ENCODE results near the gene MAP3K14.

Gene MAP3K14

DNA sequence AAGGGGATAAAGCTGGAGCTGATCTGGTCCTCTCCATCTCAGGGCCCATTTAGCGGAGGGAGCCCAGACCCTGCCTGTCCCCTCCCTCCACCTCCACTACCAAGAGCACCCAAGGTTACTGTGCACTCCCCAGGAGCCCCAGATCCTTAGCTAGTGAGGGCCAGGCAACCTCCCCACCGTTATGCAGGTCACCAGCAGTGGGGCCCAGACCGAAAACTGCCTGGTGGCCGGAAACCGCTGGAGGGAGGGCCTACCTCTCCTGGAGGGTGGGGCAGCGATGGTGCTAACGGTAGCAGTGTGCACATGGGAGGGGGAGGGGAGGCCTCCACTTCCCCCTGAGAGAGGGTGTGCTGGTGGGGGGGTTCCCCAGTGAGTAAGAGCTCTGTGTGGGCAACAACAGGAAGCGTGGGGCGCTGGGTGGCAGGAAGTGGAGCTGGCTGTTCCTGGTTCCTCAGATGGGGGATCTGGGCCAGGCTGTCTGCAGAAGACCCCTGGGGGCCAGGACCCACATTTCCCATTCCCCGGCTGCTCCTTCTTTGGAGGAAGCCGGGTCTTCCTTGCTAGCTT, 90.8 kb downstream of the MAP3K14 start:
- H3K27ac ChIP-seq (ENCODE audit: low read length): no peak overlapping the region
- no peaks in the 10 kb centered on the region for H3K36me3 ChIP-seq (ENCODE audit: control insufficient read depth, low read depth, low read length)
- peaks cover 10% of the 10 kb centered on the region for H3K4me1 ChIP-seq (ENCODE audit: control insufficient read depth, low read depth, low read length)
- H3K9ac ChIP-seq (ENCODE audit: low read length): no peak overlapping the region
- no peak overlapping the region for H3K4me3 ChIP-seq (ENCODE audit: low read length)
- peaks cover 31% of the 10 kb centered on the region for H3K27me3 ChIP-seq (ENCODE audit: control insufficient read depth, insufficient read depth, low read length)
- H3K9me3 ChIP-seq (ENCODE audit: control insufficient read depth, low read depth, low read length): no peaks in the 10 kb centered on the region

- no peaks in the 10 kb centered on the region for H3K9me3 ChIP-seq (ENCODE audit: control insufficient read depth, low read depth, low read length)
- H3K9ac ChIP-seq (ENCODE audit: low read length): no peak overlapping the region
- H3K4me3 ChIP-seq (ENCODE audit: low read length): no peak overlapping the region
- H3K27ac ChIP-seq (ENCODE audit: low read length): no peak overlapping the region
- H3K4me1 ChIP-seq (ENCODE audit: control insufficient read depth, low read depth, low read length): peaks cover 10% of the 10 kb centered on the region
- H3K36me3 ChIP-seq (ENCODE audit: control insufficient read depth, low read depth, low read length): no peaks in the 10 kb centered on the region
- peaks cover 38% of the 10 kb centered on the region for H3K27me3 ChIP-seq (ENCODE audit: control insufficient read depth, insufficient read depth, low read length)
Measured at GRCh38 chr17:45225051-45225700, 91.6 kb downstream of the MAP3K14 start.

DNA sequence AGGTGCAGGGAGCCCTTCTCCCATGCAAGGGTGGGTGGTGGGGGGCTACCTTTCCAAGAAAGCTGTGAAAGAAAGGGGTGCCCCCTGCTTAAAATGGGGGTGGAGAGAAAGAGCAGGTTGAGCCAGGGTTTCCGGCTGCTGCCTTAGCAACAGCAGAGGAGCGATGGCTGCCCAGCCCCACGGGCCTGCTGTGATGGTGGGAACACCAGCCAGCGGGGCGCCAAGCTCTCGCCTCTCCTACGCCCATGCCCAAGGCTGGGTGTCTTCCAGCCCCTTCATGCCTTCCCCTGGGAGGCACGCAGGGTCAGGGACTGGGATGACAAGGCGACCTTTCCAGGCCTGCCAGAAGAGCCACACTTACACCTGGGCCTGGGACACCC, 92.2 kb downstream of the MAP3K14 start:
- peaks cover 10% of the 10 kb centered on the region for H3K4me1 ChIP-seq (ENCODE audit: control insufficient read depth, low read depth, low read length)
- no peak overlapping the region for H3K4me3 ChIP-seq (ENCODE audit: low read length)
- H3K27ac ChIP-seq (ENCODE audit: low read length): no peak overlapping the region
- H3K27me3 ChIP-seq (ENCODE audit: control insufficient read depth, insufficient read depth, low read length): peaks cover 42% of the 10 kb centered on the region
- no peaks in the 10 kb centered on the region for H3K9me3 ChIP-seq (ENCODE audit: control insufficient read depth, low read depth, low read length)
- H3K9ac ChIP-seq (ENCODE audit: low read length): no peak overlapping the region
- no peaks in the 10 kb centered on the region for H3K36me3 ChIP-seq (ENCODE audit: control insufficient read depth, low read depth, low read length)

- Histone ChIP-seq H3K4me3 (ENCODE audit: low read length) (no peak overlapping the region), H3K9ac (ENCODE audit: low read length) (no peak overlapping the region), H3K36me3 (ENCODE audit: control insufficient read depth, low read depth, low read length) (no peaks in the 10 kb centered on the region), H3K9me3 (ENCODE audit: control insufficient read depth, low read depth, low read length) (no peaks in the 10 kb centered on the region), H3K27me3 (ENCODE audit: control insufficient read depth, insufficient read depth, low read length) (peaks cover 48% of the 10 kb centered on the region), H3K4me1 (ENCODE audit: control insufficient read depth, low read depth, low read length) (peaks cover 9% of the 10 kb centered on the region), H3K27ac (ENCODE audit: low read length) (no peak overlapping the region)
Measured at GRCh38 chr17:45223539-45224528, 93.0 kb downstream of the MAP3K14 start.

DNA sequence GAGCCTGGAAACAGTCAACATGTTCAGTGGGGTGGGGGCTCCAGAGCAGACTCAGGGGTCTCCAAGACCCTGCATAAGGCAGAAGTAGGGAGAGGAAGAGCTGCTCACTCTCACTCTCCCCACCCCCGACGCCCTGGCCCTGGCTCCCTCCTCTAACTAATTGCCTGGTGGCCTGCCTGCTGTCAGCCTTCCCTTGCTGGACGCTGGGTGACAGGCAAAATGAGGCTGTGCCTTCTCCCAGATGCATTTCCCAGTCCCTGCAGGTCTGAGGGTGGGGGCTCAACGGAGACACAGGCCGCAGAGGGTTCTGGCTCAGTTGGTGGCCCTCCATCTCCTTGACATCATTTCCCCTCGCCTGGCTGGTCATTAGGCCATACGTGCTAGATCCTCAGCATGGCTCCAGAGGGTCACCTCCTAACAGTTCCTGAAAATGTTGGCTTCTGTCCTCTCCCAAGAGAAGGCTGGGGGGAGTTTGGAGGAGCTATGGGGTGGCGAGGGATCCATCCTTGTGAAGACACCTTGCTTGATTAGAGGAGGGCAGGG, 93.8 kb downstream of the MAP3K14 start:
- no peak overlapping the region for H3K9ac ChIP-seq (ENCODE audit: low read length)
- peaks cover 53% of the 10 kb centered on the region for H3K27me3 ChIP-seq (ENCODE audit: control insufficient read depth, insufficient read depth, low read length)
- H3K27ac ChIP-seq (ENCODE audit: low read length): no peak overlapping the region
- H3K4me1 ChIP-seq (ENCODE audit: control insufficient read depth, low read depth, low read length): peaks cover 3% of the 10 kb centered on the region
- H3K9me3 ChIP-seq (ENCODE audit: control insufficient read depth, low read depth, low read length): no peaks in the 10 kb centered on the region
- H3K4me3 ChIP-seq (ENCODE audit: low read length): peak overlapping the region; percentile 56
- no peaks in the 10 kb centered on the region for H3K36me3 ChIP-seq (ENCODE audit: control insufficient read depth, low read depth, low read length)

GRCh38 chr17:45222289-45222995, 94.4 kb downstream of the MAP3K14 start:
- Histone ChIP-seq H3K4me3 (ENCODE audit: low read length) (peak overlapping the region; percentile 56), H3K27me3 (ENCODE audit: control insufficient read depth, insufficient read depth, low read length) (peaks cover 53% of the 10 kb centered on the region), H3K27ac (ENCODE audit: low read length) (no peak overlapping the region), H3K4me1 (ENCODE audit: control insufficient read depth, low read depth, low read length) (peaks cover 3% of the 10 kb centered on the region), H3K36me3 (ENCODE audit: control insufficient read depth, low read depth, low read length) (no peaks in the 10 kb centered on the region), H3K9ac (ENCODE audit: low read length) (no peak overlapping the region), H3K9me3 (ENCODE audit: control insufficient read depth, low read depth, low read length) (no peaks in the 10 kb centered on the region)

GRCh38 chr17:45222014-45222288, 94.9 kb downstream of the MAP3K14 start:
- Histone ChIP-seq H3K9ac (ENCODE audit: low read length) (no peak overlapping the region), H3K27me3 (ENCODE audit: control insufficient read depth, insufficient read depth, low read length) (peaks cover 53% of the 10 kb centered on the region), H3K4me3 (ENCODE audit: low read length) (peak overlapping the region; percentile 56), H3K9me3 (ENCODE audit: control insufficient read depth, low read depth, low read length) (no peaks in the 10 kb centered on the region), H3K4me1 (ENCODE audit: control insufficient read depth, low read depth, low read length) (peaks cover 3% of the 10 kb centered on the region), H3K27ac (ENCODE audit: low read length) (no peak overlapping the region), H3K36me3 (ENCODE audit: control insufficient read depth, low read depth, low read length) (no peaks in the 10 kb centered on the region)

DNA sequence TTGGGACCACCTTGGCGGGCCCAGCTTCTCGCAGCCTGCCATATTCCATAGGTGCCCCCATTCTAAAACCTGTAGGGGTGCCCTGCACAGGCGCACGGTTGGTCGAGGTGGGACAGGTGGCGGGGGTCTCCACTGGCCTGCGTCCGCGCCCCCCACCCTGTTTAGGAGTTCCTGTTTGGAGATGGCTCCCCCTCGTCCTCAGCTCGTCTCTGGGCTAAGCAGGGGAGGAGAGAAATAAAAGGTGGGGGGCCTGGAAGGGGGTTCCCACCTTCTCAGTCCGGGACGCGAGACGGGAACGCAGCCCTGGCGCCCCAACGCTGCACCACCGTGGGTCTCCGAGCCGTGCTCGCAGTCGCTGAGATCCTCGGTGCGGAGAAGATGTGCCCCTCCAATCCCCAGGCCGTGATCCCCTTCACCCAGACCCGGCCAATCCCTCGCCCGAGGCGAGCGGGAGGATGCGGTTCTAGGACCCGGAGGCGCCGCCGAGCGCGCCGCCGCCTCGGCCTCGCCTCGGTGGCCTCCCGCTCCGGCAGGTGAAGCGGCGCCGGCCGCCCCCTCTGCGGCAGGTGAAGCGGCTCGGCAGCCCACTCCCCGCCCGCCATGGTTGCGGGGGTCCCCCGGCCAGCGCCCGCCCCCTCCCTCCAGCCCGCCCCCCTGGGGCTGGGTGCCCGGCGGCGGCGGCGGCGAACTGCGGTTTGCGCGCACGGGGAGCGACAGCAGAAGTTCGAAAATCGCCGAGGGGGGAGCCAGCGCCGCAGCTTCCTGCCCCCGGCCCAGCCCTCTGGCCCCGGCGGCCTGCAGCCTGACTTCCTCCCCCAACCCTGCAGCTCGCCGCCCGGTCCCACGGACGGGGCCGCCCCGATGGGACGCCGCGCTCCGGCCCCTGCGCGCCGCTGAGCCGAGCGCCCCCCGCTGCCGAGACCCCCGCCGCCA, 95.5 kb downstream of the MAP3K14 start, which contains the start of gene FMNL1:
FMNL1 (plus strand) TSS at position 805 of the 933 bp plus-strand sequence. CDS start 240 bp downstream, outside the sequence.
- Histone ChIP-seq H3K27ac (ENCODE audit: low read length) (no peak within 1 kb of the TSS), H3K36me3 (ENCODE audit: control insufficient read depth, low read depth, low read length) (no peaks in the 10 kb centered on the region), H3K4me1 (ENCODE audit: control insufficient read depth, low read depth, low read length) (peaks cover 3% of the 10 kb centered on the region), H3K27me3 (ENCODE audit: control insufficient read depth, insufficient read depth, low read length) (peaks cover 53% of the 10 kb centered on the region), H3K9ac (ENCODE audit: low read length) (no peak within 1 kb of the TSS), H3K4me3 (ENCODE audit: low read length) (peak within 1 kb of the TSS; percentile 56), H3K9me3 (ENCODE audit: control insufficient read depth, low read depth, low read length) (no peaks in the 10 kb centered on the region)

GRCh38 chr17:45220079-45220478, 96.7 kb downstream of the MAP3K14 start:
- H3K4me3 ChIP-seq (ENCODE audit: low read length): no peak overlapping the region
- no peak overlapping the region for H3K27ac ChIP-seq (ENCODE audit: low read length)
- H3K4me1 ChIP-seq (ENCODE audit: control insufficient read depth, low read depth, low read length): peaks cover 3% of the 10 kb centered on the region
- H3K27me3 ChIP-seq (ENCODE audit: control insufficient read depth, insufficient read depth, low read length): peaks cover 53% of the 10 kb centered on the region
- no peak overlapping the region for H3K9ac ChIP-seq (ENCODE audit: low read length)
- no peaks in the 10 kb centered on the region for H3K9me3 ChIP-seq (ENCODE audit: control insufficient read depth, low read depth, low read length)
- H3K36me3 ChIP-seq (ENCODE audit: control insufficient read depth, low read depth, low read length): no peaks in the 10 kb centered on the region

DNA sequence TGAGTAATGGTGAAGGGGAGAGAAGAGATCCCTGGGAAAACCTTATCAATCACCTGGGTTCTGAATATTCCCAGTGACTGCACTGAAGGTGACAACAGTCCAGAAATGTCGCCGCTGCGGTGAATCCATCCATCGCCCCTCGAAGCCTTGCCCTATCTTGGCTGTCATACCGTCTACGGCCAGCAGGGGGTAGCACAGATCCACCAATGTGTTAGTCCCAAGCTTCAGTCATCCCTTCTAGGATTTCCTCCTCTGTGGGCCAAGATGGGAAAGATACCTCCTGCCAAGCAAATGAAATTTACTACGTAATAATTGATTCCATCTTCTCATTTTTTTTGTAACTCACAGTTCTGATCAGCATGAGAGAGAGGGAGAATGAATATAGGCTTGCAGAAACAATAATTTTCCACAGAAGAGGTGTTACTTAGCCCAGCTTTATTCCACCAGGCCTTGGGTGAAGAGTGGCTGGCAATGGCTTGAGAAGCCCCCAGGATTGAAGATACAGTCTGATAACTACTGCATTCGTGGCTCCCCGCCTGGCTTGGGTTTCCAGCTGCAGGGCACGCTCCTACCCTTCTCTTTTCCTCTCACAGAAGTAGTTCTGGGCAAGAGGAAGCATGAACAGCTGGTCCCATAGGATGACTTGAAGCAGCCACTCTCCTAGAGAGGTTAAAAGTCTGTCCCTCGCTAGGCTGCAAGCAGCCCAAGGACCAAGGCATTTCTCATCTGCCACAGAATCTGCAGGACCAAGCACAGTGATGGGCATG, 97.7 kb downstream of the MAP3K14 start:
- Histone ChIP-seq H3K27ac (ENCODE audit: low read length) (no peak overlapping the region), H3K27me3 (ENCODE audit: control insufficient read depth, insufficient read depth, low read length) (peaks cover 49% of the 10 kb centered on the region), H3K36me3 (ENCODE audit: control insufficient read depth, low read depth, low read length) (no peaks in the 10 kb centered on the region), H3K9me3 (ENCODE audit: control insufficient read depth, low read depth, low read length) (no peaks in the 10 kb centered on the region), H3K4me3 (ENCODE audit: low read length) (no peak overlapping the region), H3K9ac (ENCODE audit: low read length) (no peak overlapping the region), H3K4me1 (ENCODE audit: control insufficient read depth, low read depth, low read length) (peaks cover 3% of the 10 kb centered on the region)

All from iPS-18a (cell line).